GM12878 (cell line): ENCODE measurements around the gene PAPOLG. TPM values are rescaled to one million over a fixed set of nuclear protein-coding genes. Genes with fewer than 3 reads are reported as not detected.
A peak's percentile ranks its signal among the peaks of the same experiment; 100 is the strongest.

Experiments used
- ATAC-seq: fragments of 200-7000 bp; cut with Tn5 transposase; 3 replicates; pipeline ENCODE4 v1.9.1; 2020; ENCODE audit warnings: mild to moderate bottlenecking, moderate library complexity
- BruUV-seq: library from RNA; stranded (reverse); fragments of 400-500 nt; replicated peaks from 2 replicates; lab custom pipeline; 2021; lab: Mats Ljungman, UMichigan
- CTCF ChIA-PET: fragments of 300-600 bp; sonication (Branson Sonifier 250); formaldehyde crosslinking; extraction: SDS; loops from one replicate; lab custom pipeline; 2021; ENCODE audit warnings: inconsistent platforms; lab: Yijun Ruan, JAX
- POLR2A ChIA-PET: fragments of 350-600 bp; formaldehyde crosslinking; extraction: SDS; loops from one replicate; lab custom pipeline; 2021; ENCODE audit warnings: inconsistent platforms; lab: Charles Lee
- RAD21 ChIA-PET: fragments of 300-600 bp; sonication (Branson Sonifier 250); formaldehyde crosslinking; loops from one replicate; lab custom pipeline; 2023; ENCODE audit warnings: antibody characterized with exemption; ENCODE audit not compliant: unreplicated experiment; lab: Charles Lee
- SMC1A ChIA-PET: fragments of 300-600 bp; sonication (Branson Sonifier 250); formaldehyde crosslinking; loops from one replicate; lab custom pipeline; 2023; ENCODE audit not compliant: unreplicated experiment, uncharacterized antibody; lab: Charles Lee
- DNase-seq: peaks from one replicate; pipeline ENCODE4 v3.0.0-alpha.2; 2011; ENCODE audit warnings: low read depth, low spot score
- FAIRE-seq: peaks from 3 replicates; lab custom pipeline; 2011; peaks lifted over from hg19 to GRCh38; lab: Jason Lieb, UNC
- H2AFZ ChIP-seq: 2 replicates; pipeline ENCODE4 v1.6.0; 2011; ENCODE audit warnings: low read depth, low read length, control low read depth; ENCODE audit not compliant: control insufficient read depth
- H3K27ac ChIP-seq: 2 replicates; pipeline ENCODE4 v1.5.1; 2011; ENCODE audit warnings: control low read depth; ENCODE audit not compliant: control insufficient read depth, insufficient read depth
- H3K27me3 ChIP-seq, 2 experiments: replicated peaks in 1 of 2; 2 replicates each; pipeline versions ENCODE4 v1.6.0 to v1.6.1; 2011; ENCODE audit warnings: low read length in 1 of 2; ENCODE audit not compliant: control insufficient read depth in 2 of 2, insufficient read depth in 2 of 2
- H3K36me3 ChIP-seq, 2 experiments: 2 replicates each; pipeline ENCODE4 v1.5.1; 2011; ENCODE audit warnings: low read length in 1 of 2; ENCODE audit not compliant: control insufficient read depth in 2 of 2, insufficient read depth in 2 of 2
- H3K4me1 ChIP-seq: 2 replicates; pipeline ENCODE4 v1.6.1; 2011; ENCODE audit warnings: mild to moderate bottlenecking, low read length, moderate library complexity, mixed read lengths; ENCODE audit not compliant: control insufficient read depth, insufficient read depth
- H3K4me2 ChIP-seq: 2 replicates; pipeline ENCODE4 v1.6.0; 2011; ENCODE audit warnings: control low read depth; ENCODE audit not compliant: control insufficient read depth, insufficient read depth
- H3K4me3 ChIP-seq: fragments of 200-600 bp; sonication (generic); 2 replicates; pipeline ENCODE4 v1.5.1; 2016
- H3K79me2 ChIP-seq: 2 replicates; pipeline ENCODE4 v1.6.0; 2011; ENCODE audit warnings: low read length; ENCODE audit not compliant: control insufficient read depth, insufficient read depth
- H3K9ac ChIP-seq: 2 replicates; pipeline ENCODE4 v1.8.0; 2011; ENCODE audit warnings: low read length, control low read depth, mixed read lengths; ENCODE audit not compliant: control insufficient read depth, insufficient read depth
- H3K9me3 ChIP-seq: replicated peaks from 3 replicates; pipeline ENCODE4 v1.5.1; 2011; ENCODE audit warnings: mild to moderate bottlenecking, low read length; ENCODE audit not compliant: control insufficient read depth, insufficient read depth
- H4K20me1 ChIP-seq: 2 replicates; pipeline ENCODE4 v1.6.0; 2011; ENCODE audit not compliant: control insufficient read depth, insufficient read depth
- ASH2L ChIP-seq: fragments of 300-600, 200-600 bp; sonication (generic); IDR thresholded peaks from 2 replicates; pipeline ENCODE4 v1.6.1; 2017; ENCODE audit warnings: low read depth, mild to moderate bottlenecking, borderline replicate concordance
- CEBPZ ChIP-seq: fragments of 150-350 bp; IDR thresholded peaks from 2 replicates; pipeline ENCODE4 v1.6.1; 2016; ENCODE audit warnings: low read depth, low read length
- CUX1 ChIP-seq: IDR thresholded peaks from 2 replicates; pipeline ENCODE4 v1.6.1; 2012; ENCODE audit warnings: improper control_type of control experiment, low read depth, low read length; ENCODE audit not compliant: insufficient replicate concordance
- NR2C1 ChIP-seq: fragments of 450-650 bp; IDR thresholded peaks from 2 replicates; pipeline ENCODE4 v1.6.1; 2017; ENCODE audit warnings: antibody characterized with exemption, mild to moderate bottlenecking, moderate library complexity
- RAD21 ChIP-seq: IDR thresholded peaks from 2 replicates; pipeline ENCODE4 v1.6.1; 2011; ENCODE audit warnings: mild to moderate bottlenecking, low read depth, low read length, moderate library complexity; ENCODE audit not compliant: insufficient read depth
- REST ChIP-seq: IDR thresholded peaks from 2 replicates; pipeline ENCODE4 v1.6.1; 2012; ENCODE audit warnings: mild to moderate bottlenecking, low read depth, low read length
- TAF1 ChIP-seq: IDR thresholded peaks from 2 replicates; pipeline ENCODE4 v1.6.1; 2011; ENCODE audit warnings: mild to moderate bottlenecking, low read depth, low read length, borderline replicate concordance
- TARDBP ChIP-seq: IDR thresholded peaks from 2 replicates; pipeline ENCODE4 v1.6.1; 2016; ENCODE audit warnings: borderline replicate concordance
- TCF12 ChIP-seq: IDR thresholded peaks from 2 replicates; pipeline ENCODE4 v1.6.1; 2011; ENCODE audit warnings: low read depth, mild to moderate bottlenecking, low read length
- WGBS: methylation state at CpG from one replicate; pipeline ENCODE4 v1.1.6; 2016; ENCODE audit warnings: low lambda C conversion rate; ENCODE audit not compliant: insufficient replicate concordance, insufficient coverage; ENCODE audit errors: missing lambda C conversion rate; 5-methylcytosine and 5-hydroxymethylcytosine counted together
- in situ Hi-C: fragments of 300-500 bp; cut with MboI; formaldehyde crosslinking; loops from 9 replicates; pipeline ENCODE4 v1.14.3; 2018; ENCODE audit warnings: mixed read lengths
- intact Hi-C: fragments of 100-400 bp; cut with micrococcal nuclease; formaldehyde crosslinking; loops from one replicate; pipeline ENCODE4 v1.14.2; 2022; ENCODE audit not compliant: unreplicated experiment
- polyA plus RNA-seq, 11 experiments: library from polyadenylated mRNA; depleted of rRNA in 4 of 11; unstranded in 6 of 11; stranded (reverse) in 5 of 11; fragments of >200 nt; fragmentation: Nextera tagmentation in 4 of 11; fragmentation: Illumina TruSeq in 1 of 11; extraction: Ambion mirVana in 4 of 11; extraction: Trizol in 1 of 11; gene quantifications; 1 replicate in 1 of 11; 2 replicates in 10 of 11; pipeline versions ENCODE4 v1.2.1 to v1.2.3, GENCODE V29; 2011 to 2016; ENCODE audit warnings: inconsistent platforms in 2 of 11, missing spikeins in 2 of 11, low read depth in 1 of 11
- total RNA-seq, 4 experiments: library from RNA; depleted of rRNA in 3 of 4; stranded (reverse); fragments of >200 nt in 3 of 4; fragmentation: Illumina TruSeq in 1 of 4; extraction: Trizol in 1 of 4; gene quantifications; 2 replicates each; pipeline versions ENCODE4 v1.2.1 to v1.2.3, GENCODE V29; 2013 to 2021
- TF ChIP-seq, protein P1 (sequence below): fragments of 450-650 bp; IDR thresholded peaks from 2 replicates; pipeline ENCODE4 v1.6.1; 2014; ENCODE audit warnings: mild to moderate bottlenecking

The PAPOLG gene
- total and polyA plus RNA-seq, 10 of the 15 experiments (the other 5 are each of a cell fraction or from before 2014, with no cell fraction given) = 4.2 to 15.8 (median 10.7) TPM

DNA sequence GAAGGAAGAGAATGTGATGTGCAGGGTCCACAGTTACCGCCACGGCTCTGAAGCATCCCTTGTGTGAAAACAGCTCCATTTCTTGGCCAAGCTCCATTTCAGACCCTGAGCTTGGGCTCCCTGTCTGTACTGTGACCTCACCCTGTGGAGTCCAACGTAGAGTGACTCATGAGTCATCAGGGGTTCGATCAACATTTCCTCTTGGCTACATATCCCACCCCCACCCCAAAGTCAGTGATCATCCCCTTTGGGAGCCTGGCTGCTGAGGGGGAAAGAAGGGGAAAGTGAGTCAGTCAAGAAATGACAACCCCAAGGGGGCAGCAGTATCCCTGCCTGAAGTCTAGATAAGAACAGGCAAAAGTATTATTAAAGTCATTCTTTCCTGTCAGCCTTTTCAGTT is 62.2 kb downstream of the PAPOLG start:
- RAD21 ChIA-PET = interaction anchor here (0.7 to 2.4 kb wide), 10 partner anchors 12 to 181 kb away, joined by 3 to 31 read pairs (median 3); partner anchors contain the start of gene REL
- in situ Hi-C loops (no loop called here), intact Hi-C loops (no loop called here)
- no peak overlapping the region for H3K9ac ChIP-seq
- H3K4me3 ChIP-seq = no peak overlapping the region
- H3K27me3 ChIP-seq = no peaks in the 10 kb centered on the region
- H3K4me2 ChIP-seq = no peak overlapping the region
- no TSS peak for BruUV-seq
- FAIRE-seq (no peak), ATAC-seq (peak; percentile 52), DNase-seq (no peak)
- no peaks in the 10 kb centered on the region for H3K79me2 ChIP-seq
- SMC1A ChIA-PET = interaction anchor here (0.6 to 6.8 kb wide), 19 partner anchors 8 to 189 kb away, joined by 3 to 69 read pairs (median 5); no protein-coding TSS in a partner anchor
- no peak overlapping the region for H3K27ac ChIP-seq
- H3K36me3 ChIP-seq = no peaks in the 10 kb centered on the region
- no peaks in the 10 kb centered on the region for H4K20me1 ChIP-seq
- CTCF ChIA-PET = interaction anchor here (0.6 to 7.2 kb wide), 17 partner anchors 8 to 350 kb away, joined by 3 to 95 read pairs (median 4); partner anchors contain the start of gene REL
- POLR2A ChIA-PET = interaction anchor here (1.4 kb wide), 1 partner anchor 12 kb away, joined by 4 read pairs; no protein-coding TSS in a partner anchor
- H3K9me3 ChIP-seq = no peaks in the 10 kb centered on the region
- H2AFZ ChIP-seq = no peak overlapping the region
- H3K4me1 ChIP-seq = no peaks in the 10 kb centered on the region; the same call in 1 of the 2 replicates
- WGBS = 41% methylated on average over 4 of the region's 4 CpGs
- no peak for TF ChIP-seq ASH2L
- TF ChIP-seq RAD21 = peak; percentile 55
- no peak for TF ChIP-seq CUX1
- TF ChIP-seq TCF12 = no peak
- TF ChIP-seq TAF1 = no peak
- no peak for TF ChIP-seq CEBPZ
- TF ChIP-seq NR2C1 = no peak
- TF ChIP-seq REST = no peak
- TF ChIP-seq TARDBP = no peak
- TF ChIP-seq, protein P1, sequence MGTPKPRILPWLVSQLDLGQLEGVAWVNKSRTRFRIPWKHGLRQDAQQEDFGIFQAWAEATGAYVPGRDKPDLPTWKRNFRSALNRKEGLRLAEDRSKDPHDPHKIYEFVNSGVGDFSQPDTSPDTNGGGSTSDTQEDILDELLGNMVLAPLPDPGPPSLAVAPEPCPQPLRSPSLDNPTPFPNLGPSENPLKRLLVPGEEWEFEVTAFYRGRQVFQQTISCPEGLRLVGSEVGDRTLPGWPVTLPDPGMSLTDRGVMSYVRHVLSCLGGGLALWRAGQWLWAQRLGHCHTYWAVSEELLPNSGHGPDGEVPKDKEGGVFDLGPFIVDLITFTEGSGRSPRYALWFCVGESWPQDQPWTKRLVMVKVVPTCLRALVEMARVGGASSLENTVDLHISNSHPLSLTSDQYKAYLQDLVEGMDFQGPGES = no peak
